ENCODE data around the gene STYXL1. TPM values are rescaled to one million over a fixed set of nuclear protein-coding genes. Genes with fewer than 3 reads are reported as not detected.

Gene STYXL1
- polyA plus RNA-seq, 3 donors, result 64.6 to 79.8 (median 67.2) TPM

- Mint-ChIP-seq H3K4me3 (no peak overlapping the region), H3K27ac (peak overlapping the region in 2 of 7 donors; percentile 19 to 42), H3K9me3 (peaks cover 0 to 2% (median 0%) of the 10 kb centered on the region in 7 donors), H3K27me3 (ENCODE audit: low read depth in 3 of 3) (no peaks in the 10 kb centered on the region), H3K4me1 (no peaks in the 10 kb centered on the region), H3K36me3 (peaks cover 54 to 80% of the 10 kb centered on the region in 2 donors)
- TF ChIP-seq CTCF (IDR thresholded peaks at IDR 0.05), result no peak
- no peaks in the 10 kb centered on the region for H3K4me1 ChIP-seq (ENCODE audit: control insufficient read depth in 1 of 2, insufficient read depth in 2 of 2, low read length in 2 of 2)
- H3K4me2 ChIP-seq (replicated peaks; ENCODE audit: extremely low read depth, low read length, poor library complexity, severe bottlenecking), result no peak overlapping the region
- 99% methylated on average over 14 of the region's 22 CpGs for WGBS (ENCODE audit: insufficient coverage)
- H4K20me1 ChIP-seq (ENCODE audit: insufficient read depth, low read length), result peaks cover 40% of the 10 kb centered on the region
- no peak for DNase-seq
- no peaks in the 10 kb centered on the region for H3K9me3 ChIP-seq (replicated peaks in 1 of 2; ENCODE audit: control insufficient read depth in 1 of 2, insufficient read depth in 1 of 2, low read length in 2 of 2)
- H3K9ac ChIP-seq (ENCODE audit: insufficient read depth, low read length, poor library complexity, severe bottlenecking), result no peak overlapping the region
- H2AFZ ChIP-seq (ENCODE audit: insufficient read depth, low read depth, low read length, poor library complexity, severe bottlenecking), result no peak overlapping the region
- no peak overlapping the region for H3K27ac ChIP-seq (ENCODE audit: low read depth in 1 of 2, low read length in 2 of 2)
- H3K79me2 ChIP-seq (ENCODE audit: insufficient read depth, low read length), result no peaks in the 10 kb centered on the region
- intact Hi-C loops (cut with micrococcal nuclease), result no loop called here
- H3K36me3 ChIP-seq (replicated peaks in 1 of 2; ENCODE audit: control insufficient read depth in 1 of 2, insufficient read depth in 2 of 2, low read length in 2 of 2), result peaks cover 81 to 92% of the 10 kb centered on the region in 2 donors
- H3K4me3 ChIP-seq (replicated peaks in 1 of 3; ENCODE audit: low read depth in 2 of 3, low read length in 3 of 3), result no peak overlapping the region
- no peaks in the 10 kb centered on the region for H3K27me3 ChIP-seq (ENCODE audit: control insufficient read depth in 2 of 2, insufficient read depth in 2 of 2, low read length in 2 of 2)
Measured at GRCh38 chr7:75982306-75983064, 65.3 kb downstream of the STYXL1 start.

DNA sequence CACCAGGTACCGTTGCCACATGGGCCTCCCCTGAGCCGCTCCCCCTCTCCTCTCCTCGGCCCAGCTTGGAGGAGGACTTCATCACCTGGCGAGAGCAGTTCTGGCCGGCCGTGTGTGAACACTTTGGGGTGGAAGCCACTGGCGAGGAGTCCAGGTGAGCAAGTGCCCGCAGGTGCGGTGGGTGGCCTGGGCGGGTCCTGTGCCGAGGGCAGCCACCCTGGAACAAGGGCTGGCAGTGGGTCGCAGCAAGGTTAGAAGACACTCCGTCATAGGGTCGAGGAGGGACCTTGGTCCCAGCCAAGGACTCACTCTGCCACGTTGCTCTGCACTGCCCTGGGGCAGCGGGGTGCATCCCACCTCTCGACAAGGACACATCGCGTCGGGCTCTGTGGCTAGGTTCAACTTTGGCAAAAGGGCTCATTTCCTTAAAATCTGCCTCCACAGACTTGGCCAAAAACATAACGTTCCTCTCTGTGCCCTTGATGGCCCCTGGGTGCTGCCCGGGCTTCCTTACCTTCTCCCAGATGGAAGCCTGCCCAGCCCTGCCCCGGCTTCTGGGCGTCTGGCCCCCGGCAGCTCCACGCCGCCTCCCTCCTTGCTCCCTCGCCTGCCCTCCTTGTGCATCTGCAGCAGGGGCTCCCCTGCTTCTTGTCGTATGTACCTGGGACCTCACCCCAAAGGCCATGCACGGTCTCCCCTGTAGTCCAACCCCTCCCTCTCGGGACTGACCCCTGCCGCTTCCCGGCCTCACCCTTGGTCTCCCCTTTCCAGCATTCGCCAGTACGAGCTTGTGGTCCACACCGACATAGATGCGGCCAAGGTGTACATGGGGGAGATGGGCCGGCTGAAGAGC lies 66.1 kb downstream of the STYXL1 start:
- H3K27ac Mint-ChIP-seq, result peak overlapping the region in 3 of 7 donors; percentile 19 to 57 (median 40)

More for the DNA sequence above, 66.1 kb downstream of the STYXL1 start:
- H3K4me3 Mint-ChIP-seq, result no peak overlapping the region
- Histone ChIP-seq H3K4me1 (ENCODE audit: control insufficient read depth in 1 of 2, insufficient read depth in 2 of 2, low read length in 2 of 2) (no peaks in the 10 kb centered on the region), H3K9ac (ENCODE audit: insufficient read depth, low read length, poor library complexity, severe bottlenecking) (no peak overlapping the region), H3K4me2 (replicated peaks; ENCODE audit: extremely low read depth, low read length, poor library complexity, severe bottlenecking) (no peak overlapping the region), H3K9me3 (replicated peaks in 1 of 2; ENCODE audit: control insufficient read depth in 1 of 2, insufficient read depth in 1 of 2, low read length in 2 of 2) (no peaks in the 10 kb centered on the region), H4K20me1 (ENCODE audit: insufficient read depth, low read length) (peaks cover 36% of the 10 kb centered on the region), H3K27me3 (ENCODE audit: control insufficient read depth in 2 of 2, insufficient read depth in 2 of 2, low read length in 2 of 2) (no peaks in the 10 kb centered on the region), H3K4me3 (replicated peaks in 1 of 3; ENCODE audit: low read depth in 2 of 3, low read length in 3 of 3) (no peak overlapping the region), H2AFZ (ENCODE audit: insufficient read depth, low read depth, low read length, poor library complexity, severe bottlenecking) (no peak overlapping the region), H3K79me2 (ENCODE audit: insufficient read depth, low read length) (no peaks in the 10 kb centered on the region), H3K27ac (ENCODE audit: low read depth in 1 of 2, low read length in 2 of 2) (no peak overlapping the region), H3K36me3 (replicated peaks in 1 of 2; ENCODE audit: control insufficient read depth in 1 of 2, insufficient read depth in 2 of 2, low read length in 2 of 2) (peaks cover 75 to 92% of the 10 kb centered on the region in 2 donors)
- no peak for TF ChIP-seq CTCF (IDR thresholded peaks at IDR 0.05)
- H3K36me3 Mint-ChIP-seq, result peaks cover 49 to 80% of the 10 kb centered on the region in 2 donors
- H3K9me3 Mint-ChIP-seq, result peaks cover 0 to 2% (median 0%) of the 10 kb centered on the region in 7 donors
- no peaks in the 10 kb centered on the region for H3K27me3 Mint-ChIP-seq (ENCODE audit: low read depth in 3 of 3)
- 90% methylated on average over 36 of the region's 38 CpGs for WGBS (ENCODE audit: insufficient coverage)
- intact Hi-C loops (cut with micrococcal nuclease), result no loop called here
- DNase-seq, result no peak
- no peaks in the 10 kb centered on the region for H3K4me1 Mint-ChIP-seq
